Ascending aorta (tissue), 2 donors: ENCODE data around the gene MEI4. TPM values are rescaled to one million over a fixed set of nuclear protein-coding genes. Genes with fewer than 3 reads are reported as not detected.

Source experiments
- DNase-seq, 2 donors: peaks; one replicate each; pipeline ENCODE4 v3.0.0-alpha.2; 2019; ENCODE audit warnings: low spot score in 2 of 2
- H3K27ac ChIP-seq, 2 donors: fragments of 200-600 bp; sonication (generic); one replicate each; pipeline ENCODE4 v1.5.1; 2016 to 2017; ENCODE audit warnings: mild to moderate bottlenecking in 1 of 2
- H3K27me3 ChIP-seq: fragments of 200-600 bp; sonication (generic); one replicate; pipeline ENCODE4 v1.5.1; 2017
- H3K36me3 ChIP-seq, 2 donors: fragments of 200-600 bp; sonication (generic); one replicate each; pipeline ENCODE4 v1.5.1; 2016
- H3K4me1 ChIP-seq, 2 donors: fragments of 200-600 bp; sonication (generic); one replicate each; pipeline ENCODE4 v1.5.1; 2016 to 2017; ENCODE audit warnings: mild to moderate bottlenecking in 1 of 2
- H3K4me3 ChIP-seq, 2 donors: fragments of 200-600 bp; sonication (generic); one replicate each; pipeline ENCODE4 v1.5.1; 2016 to 2017; ENCODE audit warnings: mild to moderate bottlenecking in 1 of 2
- H3K9me3 ChIP-seq, 2 donors: fragments of 200-600 bp; sonication (generic); one replicate each; pipeline ENCODE4 v1.5.1; 2016
- intact Hi-C: fragments of 100-400 bp; cut with DNase I; formaldehyde crosslinking; loops from one replicate; pipeline ENCODE4 v1.15.1; 2023
- total RNA-seq: library from RNA; depleted of rRNA; stranded (reverse); fragments of >200 nt; gene quantifications from one replicate; pipeline ENCODE4 v1.1.0, GENCODE V29; 2016
- TF ChIP-seq, protein P1 (sequence below), 3 experiments: fragments of 200-600 bp in 2 of 3; fragments of 450-650 bp in 1 of 3; sonication (generic) in 2 of 3; IDR thresholded peaks; one replicate each; pipeline ENCODE4 v1.5.1; 2016 to 2019; ENCODE audit warnings: antibody characterized with exemption in 3 of 3, mild to moderate bottlenecking in 1 of 3, moderate library complexity in 1 of 3

The MEI4 gene
- total RNA-seq, 1 donor from 2014 or later: not detected

- Histone ChIP-seq H3K36me3 (no peaks in the 10 kb centered on the region), H3K27me3 (no peaks in the 10 kb centered on the region), H3K4me3 (no peak overlapping the region), H3K4me1 (no peaks in the 10 kb centered on the region), H3K27ac (no peak overlapping the region), H3K9me3 (peaks cover 0 to 4% of the 10 kb centered on the region in 2 donors)
- intact Hi-C loops: no loop called here
- no peak for DNase-seq
- TF ChIP-seq, protein P1, sequence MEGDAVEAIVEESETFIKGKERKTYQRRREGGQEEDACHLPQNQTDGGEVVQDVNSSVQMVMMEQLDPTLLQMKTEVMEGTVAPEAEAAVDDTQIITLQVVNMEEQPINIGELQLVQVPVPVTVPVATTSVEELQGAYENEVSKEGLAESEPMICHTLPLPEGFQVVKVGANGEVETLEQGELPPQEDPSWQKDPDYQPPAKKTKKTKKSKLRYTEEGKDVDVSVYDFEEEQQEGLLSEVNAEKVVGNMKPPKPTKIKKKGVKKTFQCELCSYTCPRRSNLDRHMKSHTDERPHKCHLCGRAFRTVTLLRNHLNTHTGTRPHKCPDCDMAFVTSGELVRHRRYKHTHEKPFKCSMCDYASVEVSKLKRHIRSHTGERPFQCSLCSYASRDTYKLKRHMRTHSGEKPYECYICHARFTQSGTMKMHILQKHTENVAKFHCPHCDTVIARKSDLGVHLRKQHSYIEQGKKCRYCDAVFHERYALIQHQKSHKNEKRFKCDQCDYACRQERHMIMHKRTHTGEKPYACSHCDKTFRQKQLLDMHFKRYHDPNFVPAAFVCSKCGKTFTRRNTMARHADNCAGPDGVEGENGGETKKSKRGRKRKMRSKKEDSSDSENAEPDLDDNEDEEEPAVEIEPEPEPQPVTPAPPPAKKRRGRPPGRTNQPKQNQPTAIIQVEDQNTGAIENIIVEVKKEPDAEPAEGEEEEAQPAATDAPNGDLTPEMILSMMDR (IDR thresholded peaks at IDR 0.05): no peak
These were observed 121.6 kb downstream of the MEI4 start for GRCh38 chr6:77774457-77774856.

DNA sequence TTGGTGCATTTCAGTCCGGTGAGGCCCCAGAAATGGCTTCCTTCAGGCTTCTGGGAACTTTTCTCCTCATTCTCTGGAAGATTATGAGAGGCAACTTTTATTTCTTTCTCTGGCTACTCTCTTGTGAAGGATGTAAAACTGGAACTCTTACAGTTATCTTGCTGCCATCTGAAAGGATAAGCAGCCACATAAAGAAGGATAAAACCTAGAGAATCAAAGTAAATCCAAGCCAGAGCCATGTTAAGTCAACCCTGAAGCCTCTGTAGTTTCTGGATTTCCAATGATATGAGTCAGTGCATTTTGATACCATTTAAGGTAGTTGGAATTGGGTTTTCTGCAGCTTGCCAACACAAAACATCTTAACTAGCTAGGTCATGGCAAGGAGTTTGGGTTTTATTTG, 123.6 kb downstream of the MEI4 start:
- Histone ChIP-seq H3K4me1 (no peaks in the 10 kb centered on the region), H3K27me3 (no peaks in the 10 kb centered on the region), H3K9me3 (peaks cover 0 to 4% of the 10 kb centered on the region in 2 donors), H3K4me3 (no peak overlapping the region), H3K27ac (no peak overlapping the region), H3K36me3 (no peaks in the 10 kb centered on the region)
- TF ChIP-seq, protein P1 (IDR thresholded peaks at IDR 0.05): no peak
- DNase-seq: no peak
- intact Hi-C loops: no loop called here

GRCh38 chr6:77778527-77778926, 125.7 kb downstream of the MEI4 start:
- no peaks in the 10 kb centered on the region for H3K27me3 ChIP-seq
- no peak overlapping the region for H3K27ac ChIP-seq
- no peak overlapping the region for H3K4me3 ChIP-seq
- no peaks in the 10 kb centered on the region for H3K4me1 ChIP-seq
- TF ChIP-seq, protein P1 (IDR thresholded peaks at IDR 0.05): no peak
- peaks cover 0 to 4% of the 10 kb centered on the region in 2 donors for H3K9me3 ChIP-seq
- no peak for DNase-seq
- H3K36me3 ChIP-seq: no peaks in the 10 kb centered on the region
- intact Hi-C loops: no loop called here

DNA sequence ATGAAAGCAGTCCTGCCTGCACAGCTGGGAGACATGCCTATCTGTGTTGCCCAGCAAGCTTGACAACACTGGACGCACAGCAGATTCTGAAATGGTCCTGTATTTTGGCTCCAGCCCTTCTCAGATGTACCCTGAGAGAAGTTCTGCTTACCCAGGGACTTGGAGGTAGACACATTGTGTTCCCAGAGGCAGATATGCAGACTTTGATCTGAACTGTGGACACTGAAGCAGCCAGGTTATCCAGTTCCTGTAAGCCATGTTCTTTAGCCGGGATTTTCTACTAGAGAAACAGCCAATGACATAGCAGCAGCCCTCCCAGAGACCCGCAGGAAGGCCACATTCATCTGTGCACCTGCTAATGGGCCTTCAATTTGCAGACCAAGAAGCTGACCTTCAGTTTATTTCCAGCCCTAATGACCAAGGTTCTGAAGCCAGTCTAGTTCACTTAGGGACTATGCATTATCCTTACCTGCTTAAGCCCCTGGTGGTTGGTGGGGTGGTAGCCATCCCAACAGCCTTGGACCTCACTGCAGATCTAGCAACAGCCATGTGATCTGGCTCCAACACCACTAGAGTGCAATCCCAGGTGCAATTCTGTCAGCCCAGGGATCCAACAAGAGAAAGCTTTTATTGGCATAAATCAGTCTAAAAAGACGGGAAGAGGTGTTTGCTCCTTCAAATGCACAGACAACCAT, 134.2 kb downstream of the MEI4 start:
- Histone ChIP-seq H3K27me3 (no peaks in the 10 kb centered on the region), H3K9me3 (no peaks in the 10 kb centered on the region), H3K27ac (no peak overlapping the region), H3K4me3 (no peak overlapping the region), H3K36me3 (no peaks in the 10 kb centered on the region), H3K4me1 (no peaks in the 10 kb centered on the region)
- DNase-seq: no peak
- intact Hi-C loops: no loop called here
- TF ChIP-seq, protein P1 (IDR thresholded peaks at IDR 0.05): no peak

DNA sequence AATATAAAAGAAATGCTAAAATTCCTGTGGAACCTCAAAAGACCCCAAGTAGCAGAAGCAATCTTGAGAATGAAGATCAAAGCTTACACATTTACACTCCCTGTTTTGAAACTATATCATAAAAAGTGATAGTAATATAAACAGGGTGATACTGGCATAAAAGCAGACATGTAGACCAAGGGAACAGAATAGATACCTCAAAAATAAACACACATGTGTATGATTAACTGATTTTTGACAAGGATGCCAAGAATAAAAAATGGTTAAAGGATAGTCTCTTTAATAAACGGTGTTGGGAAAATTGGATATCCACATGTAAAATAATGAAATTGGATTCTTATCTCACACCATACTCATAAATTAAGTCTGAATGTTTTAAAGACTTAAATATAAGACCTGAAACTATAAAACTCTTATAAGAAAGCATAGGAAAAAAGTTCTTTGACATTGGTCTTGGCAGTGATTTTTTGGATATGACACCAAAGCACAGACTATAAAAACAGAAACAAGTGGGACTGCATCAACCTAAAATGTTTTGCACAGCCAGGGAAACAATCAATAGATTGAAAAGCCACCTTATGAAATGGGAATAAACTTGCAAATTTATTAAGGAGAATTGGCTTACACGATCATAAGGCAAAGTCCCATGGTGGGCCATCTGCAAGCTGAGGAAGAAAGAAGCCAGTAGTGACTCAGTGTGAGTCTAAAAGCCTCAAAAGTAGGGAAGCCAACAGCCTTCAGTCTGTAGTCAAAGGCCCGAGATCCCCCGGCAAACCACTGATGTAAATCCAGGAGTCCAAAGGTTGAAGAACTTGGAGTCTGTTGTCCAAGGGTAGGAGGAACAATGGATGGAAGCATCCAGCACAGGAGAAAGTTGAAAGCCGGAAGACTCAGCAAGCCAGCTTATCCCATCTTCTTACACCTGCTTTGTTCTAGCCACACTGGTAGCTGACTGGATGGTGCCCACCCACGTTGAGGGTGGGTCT, 144.3 kb downstream of the MEI4 start:
- Histone ChIP-seq H3K9me3 (peaks cover 0 to 12% of the 10 kb centered on the region in 2 donors), H3K4me1 (no peaks in the 10 kb centered on the region), H3K27ac (no peak overlapping the region), H3K4me3 (no peak overlapping the region), H3K36me3 (no peaks in the 10 kb centered on the region), H3K27me3 (no peaks in the 10 kb centered on the region)
- TF ChIP-seq, protein P1 (IDR thresholded peaks at IDR 0.05): no peak
- intact Hi-C loops: no loop called here
- DNase-seq: no peak
